Heart right ventricle (tissue), 16 donors: ENCODE results near the gene SLC22A16. TPM values are rescaled to one million over a fixed set of nuclear protein-coding genes. Genes with fewer than 3 reads are reported as not detected.

Experiments
- ATAC-seq, 8 donors: fragments of 200-7000 bp; cut with Tn5 transposase; one replicate each; pipeline ENCODE4 v1.9.1; 2020; ENCODE audit warnings: mild to moderate bottlenecking in 8 of 8, moderate library complexity in 8 of 8, moderate number of reproducible peaks in 1 of 8
- DNase-seq, 2 donors: peaks; one replicate each; pipeline ENCODE4 v3.0.0-alpha.2; 2020
- H3K27ac ChIP-seq, 10 donors: fragments of 200-600 bp; sonication (generic) in 2 of 10; one replicate each; pipeline versions ENCODE4 v1.5.0 to v1.8.0; 2020 to 2022; ENCODE audit warnings: mild to moderate bottlenecking in 3 of 10
- H3K27me3 ChIP-seq, 7 donors: fragments of 200-600 bp; one replicate each; pipeline ENCODE4 v1.8.0; 2021 to 2022; ENCODE audit warnings: mild to moderate bottlenecking in 2 of 7
- H3K36me3 ChIP-seq, 9 donors: fragments of 200-600 bp; sonication (generic) in 1 of 9; one replicate each; pipeline versions ENCODE4 v1.5.0 to v1.8.0; 2020 to 2022; ENCODE audit warnings: mild to moderate bottlenecking in 2 of 9
- H3K4me1 ChIP-seq, 9 donors: fragments of 200-600 bp; sonication (generic) in 1 of 9; one replicate each; pipeline versions ENCODE4 v1.5.0 to v1.8.0; 2020 to 2022; ENCODE audit warnings: mild to moderate bottlenecking in 4 of 9
- H3K4me3 ChIP-seq, 10 donors: fragments of 200-600 bp; sonication (generic) in 2 of 10; one replicate each; pipeline versions ENCODE4 v1.5.0 to v1.8.0; 2020 to 2022; ENCODE audit warnings: mild to moderate bottlenecking in 7 of 10, moderate library complexity in 2 of 10
- H3K9me3 ChIP-seq, 11 donors: fragments of 200-600 bp in 10 of 11; sonication (generic) in 2 of 11; one replicate each; pipeline versions ENCODE4 v1.5.0 to v1.8.0; 2013 to 2022; ENCODE audit warnings: mild to moderate bottlenecking in 2 of 11, control low read depth in 1 of 11, moderate library complexity in 1 of 11
- WGBS, 2 donors: extraction: QIAGEN DNeasy Blood & Tissue Kit; methylation state at CpG; one replicate each; pipeline ENCODE4 v1.1.7; 2013; ENCODE audit warnings: inconsistent platforms in 1 of 2; 5-methylcytosine and 5-hydroxymethylcytosine counted together
- intact Hi-C, 10 donors: fragments of 100-400 bp; cut with DNase I; formaldehyde crosslinking; loops; one replicate each; pipeline versions ENCODE4 v1.11.1 to v1.14.2; 2022
- polyA plus RNA-seq, 2 donors: library from polyadenylated mRNA; stranded (reverse); fragments of 200-250 nt; gene quantifications; one replicate each; pipeline ENCODE4 v1.2.3, GENCODE V29; 2013
- total RNA-seq, 10 donors: library from RNA; stranded (reverse); fragmentation: NEBNext Ultra II Directional in 3 of 10; extraction: Animal tissue kit (Norgen Biotek cat#: 25700) in 3 of 10; gene quantifications; one replicate each; pipeline versions ENCODE4 v1.2.1 to v1.2.4, GENCODE V29; 2021 to 2023
- TF ChIP-seq, protein P1 (sequence below), 9 donors: fragments of 200-600 bp; sonication (generic) in 2 of 9; IDR thresholded peaks; one replicate each; pipeline versions ENCODE4 v1.5.0 to v1.8.0; 2021 to 2022; ENCODE audit warnings: antibody characterized with exemption in 9 of 9, mild to moderate bottlenecking in 5 of 9, moderate library complexity in 1 of 9
- donor health status: Arrhythmogenic right ventricular cardiomyopathy.
- donor health status: ischemic (EF 13 %, LVEDD 7.1; RV severe dilation, severe dysfunction).
- donor health status: healthy with polysubstance abuse.
- donor health status: DM: no; HTN: yes; CAD: no.
- donor health status: DM: no; HTN: no; CAD: no.
- donor health status: ischemic (EF 25% LVEDD 6.9; RV normal size, moderate dysfunction).
- donor health status: ischemic (EF 25% LVEDD 5.7; RV mildly dilated, moderate dysfunction).
- donor health status: healthy.
- donor health status: DM: yes; HTN: yes; CAD: no.
- donor health status: Ischemic cardiomyopathy.
- donor health status: ischemic (EF 35%, LVEDD 5.7; RV mildly dilated, moderate dysfunction).
- donor health status: nonischemic (EF 11% LVEDD 7.7; RV severe dilation, severe dysfunction).
- donor health status: DM: yes; HTN: yes; CAD: no.
- donor health status: PGD.
- donor health status: ischemic (EF 29% LVEDD 5.4; RV normal size, mild dysfunction).
- donor health status: nonischemic (EF 23%, LVEDD 6.1; RV moderate dilation, normal function).

Gene SLC22A16
- total and polyA plus RNA-seq, 12 donors = 0.09 to 1.9 (median 0.53) TPM; not detected in 9

DNA sequence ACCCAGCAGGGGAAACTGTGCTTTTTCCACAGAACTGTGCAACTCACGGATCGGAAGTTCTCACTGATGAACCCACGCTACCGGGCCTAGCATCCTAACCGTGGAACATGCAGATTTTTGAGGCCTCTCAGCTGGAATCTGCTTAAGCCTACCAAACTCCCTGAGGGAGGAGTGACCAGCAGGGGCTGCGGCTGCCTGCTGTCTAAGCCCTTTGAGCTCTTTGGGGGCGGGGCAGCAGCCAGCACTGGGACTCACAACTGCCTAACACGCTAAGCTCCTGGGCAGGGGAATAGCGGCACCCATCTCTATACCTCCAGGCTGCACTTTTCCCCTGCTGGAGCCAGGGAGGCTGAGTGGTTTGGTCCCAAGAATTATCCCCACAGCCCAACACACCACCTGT is 97.9 kb downstream of the SLC22A16 start:
- no peak overlapping the region for H3K27ac ChIP-seq
- peaks cover 0 to 4% (median 0%) of the 10 kb centered on the region in 7 donors for H3K27me3 ChIP-seq
- TF ChIP-seq, protein P1, sequence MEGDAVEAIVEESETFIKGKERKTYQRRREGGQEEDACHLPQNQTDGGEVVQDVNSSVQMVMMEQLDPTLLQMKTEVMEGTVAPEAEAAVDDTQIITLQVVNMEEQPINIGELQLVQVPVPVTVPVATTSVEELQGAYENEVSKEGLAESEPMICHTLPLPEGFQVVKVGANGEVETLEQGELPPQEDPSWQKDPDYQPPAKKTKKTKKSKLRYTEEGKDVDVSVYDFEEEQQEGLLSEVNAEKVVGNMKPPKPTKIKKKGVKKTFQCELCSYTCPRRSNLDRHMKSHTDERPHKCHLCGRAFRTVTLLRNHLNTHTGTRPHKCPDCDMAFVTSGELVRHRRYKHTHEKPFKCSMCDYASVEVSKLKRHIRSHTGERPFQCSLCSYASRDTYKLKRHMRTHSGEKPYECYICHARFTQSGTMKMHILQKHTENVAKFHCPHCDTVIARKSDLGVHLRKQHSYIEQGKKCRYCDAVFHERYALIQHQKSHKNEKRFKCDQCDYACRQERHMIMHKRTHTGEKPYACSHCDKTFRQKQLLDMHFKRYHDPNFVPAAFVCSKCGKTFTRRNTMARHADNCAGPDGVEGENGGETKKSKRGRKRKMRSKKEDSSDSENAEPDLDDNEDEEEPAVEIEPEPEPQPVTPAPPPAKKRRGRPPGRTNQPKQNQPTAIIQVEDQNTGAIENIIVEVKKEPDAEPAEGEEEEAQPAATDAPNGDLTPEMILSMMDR (IDR thresholded peaks at IDR 0.05) = no peak
- WGBS, 2 donors = 57 to 63% methylated on average over 9 of the region's 9 CpGs
- no peak for ATAC-seq
- H3K4me1 ChIP-seq = no peaks in the 10 kb centered on the region
- no peaks in the 10 kb centered on the region for H3K36me3 ChIP-seq
- intact Hi-C loops = no loop called here
- DNase-seq = no peak
- H3K4me3 ChIP-seq = no peak overlapping the region
- no peaks in the 10 kb centered on the region for H3K9me3 ChIP-seq

Other genes starting within 250 kb of the SLC22A16 start
- 1 to 10 TPM in 9 of 10 donors, under 1 TPM in 1; 0.89 to 2.4 (median 1.6) TPM for gene METTL24, start 118.3 kb downstream of the SLC22A16 start, total RNA-seq
- gene METTL24, start 118.3 kb downstream of the SLC22A16 start, polyA plus RNA-seq = under 1 TPM in 1 of 2 donors, not detected in 1; 0.07 TPM
- gene DDO, start 61.0 kb downstream of the SLC22A16 start, total RNA-seq = 10 to 100 TPM; 17.8 to 30.0 (median 26.3) TPM
- 10 to 100 TPM in 1 of 2 donors, 1 to 10 TPM in 1; 7.6 to 11.0 TPM for gene DDO, start 61.0 kb downstream of the SLC22A16 start, polyA plus RNA-seq